A549 treated with AZD2906 at 1 μM for 4 hours (cell line): ENCODE data around the gene LRRC25. TPM values are rescaled to one million over a fixed set of nuclear protein-coding genes. Genes with fewer than 3 reads are reported as not detected.

Source experiments
- total RNA-seq: library from RNA; stranded (reverse); fragments of 200-300 nt; extraction: Qiagen RNA extraction; gene quantifications from 5 replicates; pipeline ENCODE4 v1.2.3, GENCODE V29; 2022

Gene LRRC25
- total RNA-seq, result 0.06 TPM in 1 of 5 replicates, not detected in the others

DNA sequence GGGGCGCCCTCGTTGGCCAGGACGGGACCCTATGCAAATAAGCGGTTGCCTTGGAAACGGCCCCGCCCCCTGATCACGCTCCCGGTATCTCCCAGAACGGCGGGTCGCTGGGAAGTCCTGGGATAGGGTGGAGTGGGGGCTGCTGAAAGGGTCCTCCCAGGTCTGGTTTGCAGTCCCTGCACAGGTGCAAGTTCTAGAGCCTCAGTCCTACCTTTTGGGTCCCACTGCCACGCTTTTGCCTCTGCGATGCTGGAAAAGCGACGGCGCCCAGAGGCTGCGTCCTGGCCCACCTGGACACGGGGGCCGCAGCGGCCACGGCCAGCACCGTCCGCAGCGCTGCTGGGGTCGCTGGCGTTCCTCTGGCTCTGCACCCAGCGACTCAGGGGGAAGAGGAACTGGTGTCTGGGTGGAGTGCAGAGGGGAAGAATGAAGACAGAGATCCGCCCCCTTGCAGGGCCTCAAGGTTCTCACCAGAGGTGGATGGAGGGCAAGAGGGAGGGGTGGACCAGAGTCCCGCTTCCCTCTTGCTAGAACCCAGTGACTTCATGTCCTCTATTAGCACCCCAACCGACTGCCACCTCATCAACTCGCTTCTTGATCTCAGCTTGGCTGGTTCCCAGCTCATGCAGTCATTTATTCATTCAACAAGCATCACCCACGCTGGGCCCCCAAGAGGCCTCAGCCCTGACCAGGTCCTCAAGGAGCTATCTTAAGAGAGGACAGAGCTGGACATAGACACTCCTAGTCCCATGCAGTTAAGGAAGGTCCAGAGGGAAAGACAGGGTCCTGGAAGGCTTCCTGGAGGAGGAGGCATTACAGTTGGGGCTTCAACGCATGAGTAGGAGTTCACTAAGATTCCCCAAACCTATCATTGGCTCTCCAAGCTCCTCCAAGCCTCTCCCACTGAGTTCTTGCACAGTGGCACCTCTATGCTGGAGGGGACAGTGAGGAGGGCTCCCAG is at the start of gene LRRC25:
TSS of gene LRRC25 (minus strand) at position 381 of the 961 bp plus-strand sequence. CDS start 659 bp downstream, outside the sequence.

DNA sequence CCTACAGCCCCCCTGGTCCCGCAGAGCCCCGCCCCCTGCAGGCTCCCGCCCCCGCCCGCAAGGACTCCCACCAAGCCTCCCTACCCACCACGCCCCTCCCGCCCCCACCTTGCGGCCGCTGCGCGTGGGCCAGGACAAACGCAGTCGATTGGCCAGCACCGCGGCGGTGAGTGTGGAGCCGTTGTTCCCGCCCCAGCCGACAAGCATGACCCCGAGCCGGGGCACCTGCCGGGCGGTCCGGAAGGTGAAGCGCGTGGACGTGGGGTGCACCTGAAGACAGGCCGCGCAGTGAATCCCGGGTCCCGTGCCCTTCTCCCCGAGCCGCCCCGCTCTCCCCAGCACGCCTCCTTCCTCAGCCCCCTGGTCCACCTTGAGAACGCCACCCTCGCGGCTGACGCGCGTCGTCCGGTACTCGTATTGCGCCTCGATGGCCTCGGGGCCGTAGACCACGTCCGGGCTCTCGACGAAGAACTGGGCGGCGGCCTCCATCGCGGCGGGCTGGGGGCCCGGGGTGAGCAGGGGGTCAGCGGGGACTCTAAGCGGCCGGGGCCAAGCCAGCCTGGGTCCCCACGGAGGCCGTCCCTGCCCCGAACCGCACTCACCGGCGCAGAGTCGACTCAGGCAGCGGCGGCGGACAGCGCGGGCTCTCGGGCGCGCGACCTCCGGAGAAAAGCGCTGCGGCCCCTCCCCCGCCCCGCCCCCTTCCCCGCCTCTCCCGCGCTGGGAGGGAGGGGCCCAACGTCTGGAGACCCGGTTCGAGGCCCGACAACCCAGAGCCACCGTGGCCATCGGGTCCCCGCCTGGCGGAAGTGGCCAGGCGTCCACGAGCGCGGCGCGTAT is 40.3 kb upstream of the LRRC25 start, which contains the start of gene ISYNA1:
TSS of gene ISYNA1 (minus strand) at position 643 of the 840 bp plus-strand sequence. CDS start at position 489, 154 bp downstream.

DNA sequence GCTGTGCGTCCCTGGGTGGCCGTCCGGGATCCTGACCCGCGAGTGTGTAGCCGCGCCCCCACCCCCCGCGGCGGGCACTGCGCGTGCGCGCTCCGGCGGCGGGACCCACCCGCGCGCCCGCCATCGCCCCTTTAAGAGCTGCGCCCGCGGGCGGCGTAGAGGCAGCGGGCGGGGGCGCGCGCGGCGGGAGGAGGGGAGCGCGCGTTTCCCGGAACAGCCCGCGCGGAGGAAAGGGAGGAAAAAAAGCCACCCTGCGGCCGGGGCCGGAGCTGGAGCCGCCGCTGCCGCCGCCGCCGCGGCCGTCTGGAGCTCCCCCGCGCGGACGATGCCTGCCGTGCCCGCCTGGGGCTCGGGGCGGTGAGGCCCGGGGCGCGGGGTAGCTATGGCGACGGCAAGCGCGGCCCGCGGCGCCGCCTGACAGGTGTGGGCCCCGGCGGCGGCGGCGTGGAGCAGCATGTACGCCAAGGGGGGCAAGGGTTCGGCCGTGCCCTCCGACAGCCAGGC is 21.8 kb upstream of the LRRC25 start, which contains the start of gene SSBP4:
TSS of gene SSBP4 (plus strand) at position 204 of the 504 bp plus-strand sequence. CDS start at position 455, 251 bp downstream.

DNA sequence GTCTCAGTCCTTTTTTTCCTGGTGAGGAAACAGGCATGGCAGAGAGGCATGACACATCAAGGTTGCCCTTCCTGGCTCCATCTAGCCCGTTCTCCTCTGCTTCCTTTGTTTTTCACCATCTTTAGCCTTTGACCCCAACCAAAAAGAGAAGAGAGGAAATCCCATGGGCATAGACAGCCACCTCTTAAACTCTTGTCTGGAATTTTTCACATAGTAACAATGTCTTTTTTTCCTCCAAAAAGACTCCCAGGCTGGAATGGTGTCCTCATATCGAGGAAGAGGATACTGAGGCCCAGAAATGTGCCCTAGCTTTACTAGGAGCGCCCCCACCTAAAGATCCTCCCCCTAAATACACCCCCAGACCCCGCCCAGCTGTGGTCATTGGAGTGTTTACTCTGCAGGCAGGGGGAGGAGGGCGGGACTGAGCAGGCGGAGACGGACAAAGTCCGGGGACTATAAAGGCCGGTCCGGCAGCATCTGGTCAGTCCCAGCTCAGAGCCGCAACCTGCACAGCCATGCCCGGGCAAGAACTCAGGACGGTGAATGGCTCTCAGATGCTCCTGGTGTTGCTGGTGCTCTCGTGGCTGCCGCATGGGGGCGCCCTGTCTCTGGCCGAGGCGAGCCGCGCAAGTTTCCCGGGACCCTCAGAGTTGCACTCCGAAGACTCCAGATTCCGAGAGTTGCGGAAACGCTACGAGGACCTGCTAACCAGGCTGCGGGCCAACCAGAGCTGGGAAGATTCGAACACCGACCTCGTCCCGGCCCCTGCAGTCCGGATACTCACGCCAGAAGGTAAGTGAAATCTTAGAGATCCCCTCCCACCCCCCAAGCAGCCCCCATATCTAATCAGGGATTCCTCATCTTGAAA is 11.5 kb downstream of the LRRC25 start, which contains the start of gene GDF15:
TSS of gene GDF15 (plus strand) at position 484 of the 868 bp plus-strand sequence. CDS start at position 516, 32 bp downstream.

Other genes with a start within 250 kb of the LRRC25 start
- 5.4 to 11.7 TPM (median 10.6 TPM) in 5 replicates for gene PIK3R2, start 244.5 kb downstream of the LRRC25 start, total RNA-seq
- 11.7 to 19.6 TPM (median 14.7 TPM) in 5 replicates for gene IFI30, start 223.8 kb downstream of the LRRC25 start, total RNA-seq
- gene MPV17L2, start 204.4 kb downstream of the LRRC25 start, total RNA-seq, result 7.9 to 12.4 TPM (median 12.0 TPM) in 5 replicates
- gene RAB3A, start 193.6 kb downstream of the LRRC25 start, total RNA-seq, result 0.46 to 0.72 TPM (median 0.55 TPM) in 5 replicates
- 0.21 to 0.44 TPM (median 0.27 TPM) in 5 replicates for gene PDE4C, start 171.2 kb downstream of the LRRC25 start, total RNA-seq
- 0.62 to 0.92 TPM (median 0.81 TPM) in 5 replicates for gene IQCN, start 123.2 kb downstream of the LRRC25 start, total RNA-seq
- gene JUND, start 116.0 kb downstream of the LRRC25 start, total RNA-seq, result 24.1 to 51.7 TPM (median 47.6 TPM) in 5 replicates
- gene LSM4, start 74.5 kb downstream of the LRRC25 start, total RNA-seq, result 220 to 252 TPM (median 232 TPM) in 5 replicates
- 1.8 to 2.8 TPM (median 2.2 TPM) in 5 replicates for gene PGPEP1, start 57.0 kb downstream of the LRRC25 start, total RNA-seq
- gene GDF15, start 11.5 kb downstream of the LRRC25 start, total RNA-seq, result 10.6 to 23.6 TPM (median 18.0 TPM) in 5 replicates
- 37.8 to 50.9 TPM (median 47.3 TPM) in 5 replicates for gene SSBP4, start 21.8 kb upstream of the LRRC25 start, total RNA-seq
- 26.7 to 47.4 TPM (median 41.5 TPM) in 5 replicates for gene ISYNA1, start 40.5 kb upstream of the LRRC25 start, total RNA-seq
- gene ELL, start 124.4 kb upstream of the LRRC25 start, total RNA-seq, result 4.7 to 6.5 TPM (median 5.8 TPM) in 5 replicates
- gene FKBP8, start 146.0 kb upstream of the LRRC25 start, total RNA-seq, result 131 to 157 TPM (median 154 TPM) in 5 replicates
- 82.7 to 107 TPM (median 102 TPM) in 5 replicates for gene KXD1, start 160.2 kb upstream of the LRRC25 start, total RNA-seq
- gene UBA52, start 174.2 kb upstream of the LRRC25 start, total RNA-seq, result 983 to 1,214 TPM (median 1,180 TPM) in 5 replicates
- 38.4 to 61.9 TPM (median 59.3 TPM) in 5 replicates for gene REX1BD, start 191.2 kb upstream of the LRRC25 start, total RNA-seq
- 5.3 to 11.4 TPM (median 10.2 TPM) in 5 replicates for gene CRLF1, start 209.2 kb upstream of the LRRC25 start, total RNA-seq
- gene TMEM59L, start 215.2 kb upstream of the LRRC25 start, total RNA-seq, result 4.3 to 7.0 TPM (median 6.3 TPM) in 5 replicates
- gene KLHL26, start 239.4 kb upstream of the LRRC25 start, total RNA-seq, result 3.7 to 5.9 TPM (median 5.4 TPM) in 5 replicates